Activated naive CD4-positive, alpha-beta T cell treated with anti-CD3 and anti-CD28 coated beads, Interleukin-2, amount 50 U/mL, for 72 hours (primary cell): ENCODE data around the gene DNAH1. TPM values are rescaled to one million over a fixed set of nuclear protein-coding genes. Genes with fewer than 3 reads are reported as not detected.
A peak's percentile ranks its signal among the peaks of the same experiment; 100 is the strongest.

Experiments used
- ATAC-seq, 2 donors: fragments of 150-1000 bp; cut with Tn5 transposase; 2 replicates each; pipeline ENCODE4 v1.10.0; 2021; ENCODE audit warnings: mild to moderate bottlenecking in 2 of 2, moderate library complexity in 2 of 2
- DNase-seq, 2 donors: peaks; one replicate each; pipeline ENCODE4 v3.0.0; 2021 to 2022; ENCODE audit warnings: low spot score in 2 of 2
- H3K27ac Mint-ChIP-seq, 2 donors: one replicate each; pipeline ENCODE4 v1.8.0; 2022; ENCODE audit warnings: mild to moderate bottlenecking in 2 of 2, mixed read lengths in 2 of 2
- H3K36me3 Mint-ChIP-seq, 2 donors: one replicate each; pipeline ENCODE4 v1.8.0; 2022; ENCODE audit warnings: mixed read lengths in 2 of 2
- H3K9me3 Mint-ChIP-seq, 2 donors: one replicate each; pipeline ENCODE4 v1.8.0; 2022; ENCODE audit warnings: mixed read lengths in 2 of 2
- total RNA-seq, 2 donors: library from RNA; stranded (reverse); gene quantifications; one replicate each; pipeline ENCODE4 v1.2.3, GENCODE V29; 2022

DNAH1 gene
- total RNA-seq, 2 donors from 2014 or later = 17.5 to 19.8 TPM

- no peak for ATAC-seq
- H3K36me3 Mint-ChIP-seq = no peaks in the 10 kb centered on the region
- no peaks in the 10 kb centered on the region for H3K9me3 Mint-ChIP-seq
- DNase-seq = no peak
- peak overlapping the region in 1 of 2 donors; percentile 62 for H3K27ac Mint-ChIP-seq
Observed at GRCh38 chr3:52381623-52382022, 65.5 kb downstream of the DNAH1 start.

GRCh38 chr3:52383446-52383845 lies 67.3 kb downstream of the DNAH1 start:
- no peak for ATAC-seq
- DNase-seq = no peak
- Mint-ChIP-seq H3K36me3 (no peaks in the 10 kb centered on the region), H3K27ac (no peak overlapping the region), H3K9me3 (no peaks in the 10 kb centered on the region)

DNA sequence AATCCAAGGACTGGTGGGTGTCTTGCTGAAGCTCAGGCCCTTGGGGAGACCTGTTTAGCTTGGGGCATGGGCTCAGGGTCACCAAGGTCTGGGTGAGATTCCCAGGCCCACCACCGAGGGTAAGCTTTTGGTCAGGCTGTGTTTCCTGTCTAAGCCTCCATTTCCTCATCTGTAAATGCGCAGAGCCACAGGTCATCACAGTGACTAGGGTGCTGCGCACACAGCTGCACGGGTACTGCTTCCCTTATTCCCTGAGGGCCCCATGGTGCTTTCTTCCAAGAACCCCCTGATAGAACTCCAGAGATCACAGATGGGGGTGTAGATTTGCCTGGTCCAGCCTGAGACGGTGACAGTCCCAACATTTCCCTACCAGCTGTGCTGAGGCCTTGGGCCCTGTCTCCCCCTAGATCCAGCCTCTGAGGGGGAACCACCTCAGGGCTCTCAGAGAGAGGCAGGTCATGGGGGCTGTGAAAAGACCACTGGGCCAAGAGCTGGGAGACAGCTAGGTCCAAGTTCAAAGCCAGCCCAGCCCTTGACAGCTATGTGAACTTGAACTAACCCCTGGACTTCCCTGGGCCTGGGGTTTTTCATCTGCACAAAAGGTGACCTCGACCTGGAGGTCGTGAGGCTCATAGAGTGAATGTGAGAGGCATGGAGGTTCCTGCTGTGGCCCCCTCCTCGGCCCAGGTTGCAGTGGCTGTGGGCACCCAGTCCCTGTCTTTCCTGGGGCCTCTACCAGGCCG lies 68.1 kb downstream of the DNAH1 start:
- no peak overlapping the region for H3K27ac Mint-ChIP-seq
- ATAC-seq (no peak), DNase-seq (no peak)
- no peaks in the 10 kb centered on the region for H3K9me3 Mint-ChIP-seq
- H3K36me3 Mint-ChIP-seq = no peaks in the 10 kb centered on the region

- DNase-seq (peak in 1 of 2 donors; percentile 42), ATAC-seq (peak; percentile 39 to 68)
- Mint-ChIP-seq H3K9me3 (no peaks in the 10 kb centered on the region), H3K27ac (no peak overlapping the region), H3K36me3 (no peaks in the 10 kb centered on the region)
Observed at GRCh38 chr3:52385157-52385556, 69.0 kb downstream of the DNAH1 start.

- DNase-seq (no peak), ATAC-seq (no peak)
- no peak overlapping the region for H3K27ac Mint-ChIP-seq
Observed at GRCh38 chr3:52387481-52387880, 71.4 kb downstream of the DNAH1 start.

GRCh38 chr3:52388348-52388821 lies 72.3 kb downstream of the DNAH1 start:
- H3K36me3 Mint-ChIP-seq = no peaks in the 10 kb centered on the region
- no peak overlapping the region for H3K27ac Mint-ChIP-seq
- no peak for ATAC-seq
- no peaks in the 10 kb centered on the region for H3K9me3 Mint-ChIP-seq
- DNase-seq = no peak

More at GRCh38 chr3:52387481-52387880, 71.4 kb downstream of the DNAH1 start:
- Mint-ChIP-seq H3K36me3 (no peaks in the 10 kb centered on the region), H3K9me3 (no peaks in the 10 kb centered on the region)

DNA sequence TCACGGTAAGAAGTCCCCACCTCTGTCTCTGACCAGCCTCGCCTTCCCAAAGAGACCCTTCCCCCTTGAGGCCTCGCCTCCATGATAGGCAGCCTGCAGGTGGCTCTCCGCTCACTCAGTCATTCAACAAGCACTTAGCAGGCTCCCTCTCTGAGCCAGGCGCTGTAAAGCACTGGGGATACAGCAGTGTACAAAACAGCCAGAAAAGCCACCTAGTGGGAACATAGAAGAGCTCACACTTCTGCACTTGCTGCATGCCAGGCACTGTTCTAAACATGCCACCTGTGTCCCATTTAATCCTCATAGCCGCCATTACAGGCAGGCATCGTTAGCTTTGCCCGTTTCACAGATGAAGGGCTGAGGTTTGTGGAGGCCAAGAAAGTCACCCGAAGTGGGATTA lies 72.8 kb downstream of the DNAH1 start:
- ATAC-seq = no peak
- Mint-ChIP-seq H3K27ac (no peak overlapping the region), H3K36me3 (no peaks in the 10 kb centered on the region), H3K9me3 (no peaks in the 10 kb centered on the region)
- DNase-seq = no peak

- no peak for DNase-seq
- no peak for ATAC-seq
- Mint-ChIP-seq H3K9me3 (no peaks in the 10 kb centered on the region), H3K36me3 (no peaks in the 10 kb centered on the region), H3K27ac (peak overlapping the region in 1 of 2 donors; percentile 11)
Observed at GRCh38 chr3:52391096-52391495, 75.0 kb downstream of the DNAH1 start.

DNA sequence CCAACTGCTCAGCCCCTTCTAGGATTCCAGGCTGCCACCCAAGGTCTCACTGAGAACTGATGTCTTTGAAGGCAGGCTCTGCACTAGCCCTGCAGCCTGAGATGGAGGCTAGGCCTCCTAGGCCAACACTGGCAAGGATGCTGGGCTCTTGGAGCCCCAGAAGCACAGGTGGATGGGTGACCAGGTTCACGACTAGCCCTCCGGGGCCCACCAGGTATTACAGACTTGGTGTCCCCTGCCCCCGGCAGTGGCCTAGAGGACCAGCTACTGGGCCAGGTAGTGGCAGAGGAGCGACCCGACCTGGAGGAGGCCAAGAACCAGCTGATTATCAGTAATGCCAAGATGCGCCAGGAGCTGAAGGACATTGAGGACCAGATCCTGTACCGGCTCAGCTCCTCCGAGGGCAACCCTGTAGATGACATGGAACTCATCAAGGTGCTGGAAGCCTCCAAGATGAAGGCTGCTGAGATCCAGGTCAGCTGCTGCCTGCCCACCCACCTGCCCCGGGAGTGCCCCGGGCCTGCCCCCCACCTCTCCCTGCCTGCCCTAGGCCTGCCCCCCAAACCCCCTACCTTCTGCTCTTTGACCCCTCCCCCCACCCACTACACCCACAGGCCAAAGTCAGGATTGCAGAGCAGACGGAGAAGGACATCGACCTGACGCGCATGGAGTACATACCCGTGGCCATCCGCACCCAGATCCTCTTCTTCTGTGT lies 76.3 kb downstream of the DNAH1 start:
- no peaks in the 10 kb centered on the region for H3K36me3 Mint-ChIP-seq
- H3K9me3 Mint-ChIP-seq = no peaks in the 10 kb centered on the region
- H3K27ac Mint-ChIP-seq = no peak overlapping the region
- DNase-seq (no peak), ATAC-seq (no peak)

GRCh38 chr3:52393131-52393807 lies 77.2 kb downstream of the DNAH1 start:
- ATAC-seq = no peak
- Mint-ChIP-seq H3K27ac (peak overlapping the region in 1 of 2 donors; percentile 23), H3K9me3 (no peaks in the 10 kb centered on the region), H3K36me3 (no peaks in the 10 kb centered on the region)
- no peak for DNase-seq

DNA sequence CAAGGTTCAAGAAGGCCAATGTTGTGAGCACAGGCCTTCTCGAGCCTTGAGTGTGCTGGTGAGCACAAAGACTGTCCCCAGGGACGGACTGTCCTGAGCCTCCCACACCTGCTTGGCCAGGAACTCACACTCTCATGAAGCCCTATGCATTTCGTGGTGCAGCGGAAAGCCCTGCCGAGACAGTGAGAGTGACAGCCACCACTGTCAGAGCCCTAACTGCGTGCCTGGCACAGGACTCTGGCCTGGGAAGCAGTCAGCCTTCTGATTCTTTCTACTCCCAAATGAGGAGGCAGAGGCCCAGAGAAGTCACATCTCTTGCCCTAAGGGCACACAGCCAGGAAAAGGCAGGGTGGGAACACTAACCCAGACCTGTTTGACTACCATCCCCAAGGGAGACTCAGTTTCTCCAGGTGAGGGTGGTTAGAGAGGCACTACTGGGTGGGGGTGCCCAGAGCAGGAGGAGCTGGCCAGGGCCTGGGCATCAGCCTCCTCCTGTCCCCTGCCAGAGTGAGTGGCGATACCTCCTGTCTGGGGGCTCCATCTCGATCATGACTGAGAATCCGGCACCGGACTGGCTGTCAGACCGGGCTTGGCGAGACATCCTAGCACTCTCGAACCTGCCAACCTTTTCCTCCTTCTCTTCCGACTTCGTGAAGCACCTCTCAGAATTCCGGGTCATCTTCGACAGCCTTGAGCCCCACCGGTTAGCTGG lies 78.0 kb downstream of the DNAH1 start:
- H3K27ac Mint-ChIP-seq = no peak overlapping the region
- ATAC-seq (no peak), DNase-seq (no peak)
- no peaks in the 10 kb centered on the region for H3K9me3 Mint-ChIP-seq
- H3K36me3 Mint-ChIP-seq = no peaks in the 10 kb centered on the region

GRCh38 chr3:52394751-52395502 lies 78.8 kb downstream of the DNAH1 start:
- ATAC-seq = no peak
- H3K27ac Mint-ChIP-seq = peak overlapping the region in 1 of 2 donors; percentile 28
- no peak for DNase-seq
- H3K9me3 Mint-ChIP-seq = no peaks in the 10 kb centered on the region
- H3K36me3 Mint-ChIP-seq = no peaks in the 10 kb centered on the region

DNA sequence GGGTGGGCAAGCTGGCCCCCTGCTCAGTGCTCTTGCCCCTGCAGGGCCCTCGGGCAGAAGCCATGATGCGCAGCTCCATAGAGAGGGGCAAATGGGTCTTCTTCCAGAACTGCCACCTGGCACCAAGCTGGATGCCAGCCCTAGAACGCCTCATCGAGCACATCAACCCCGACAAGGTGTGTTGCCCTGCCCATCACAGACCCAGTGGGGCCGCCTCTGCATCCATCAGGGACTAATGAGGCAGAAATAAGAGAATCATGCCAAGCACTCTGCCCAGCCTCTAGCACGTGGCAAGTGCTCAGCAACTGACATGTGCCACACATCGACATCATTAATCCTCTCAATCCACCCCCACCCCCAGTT lies 79.4 kb downstream of the DNAH1 start:
- Mint-ChIP-seq H3K9me3 (no peaks in the 10 kb centered on the region), H3K27ac (peak overlapping the region in 1 of 2 donors; percentile 28), H3K36me3 (no peaks in the 10 kb centered on the region)
- DNase-seq = no peak
- no peak for ATAC-seq

DNA sequence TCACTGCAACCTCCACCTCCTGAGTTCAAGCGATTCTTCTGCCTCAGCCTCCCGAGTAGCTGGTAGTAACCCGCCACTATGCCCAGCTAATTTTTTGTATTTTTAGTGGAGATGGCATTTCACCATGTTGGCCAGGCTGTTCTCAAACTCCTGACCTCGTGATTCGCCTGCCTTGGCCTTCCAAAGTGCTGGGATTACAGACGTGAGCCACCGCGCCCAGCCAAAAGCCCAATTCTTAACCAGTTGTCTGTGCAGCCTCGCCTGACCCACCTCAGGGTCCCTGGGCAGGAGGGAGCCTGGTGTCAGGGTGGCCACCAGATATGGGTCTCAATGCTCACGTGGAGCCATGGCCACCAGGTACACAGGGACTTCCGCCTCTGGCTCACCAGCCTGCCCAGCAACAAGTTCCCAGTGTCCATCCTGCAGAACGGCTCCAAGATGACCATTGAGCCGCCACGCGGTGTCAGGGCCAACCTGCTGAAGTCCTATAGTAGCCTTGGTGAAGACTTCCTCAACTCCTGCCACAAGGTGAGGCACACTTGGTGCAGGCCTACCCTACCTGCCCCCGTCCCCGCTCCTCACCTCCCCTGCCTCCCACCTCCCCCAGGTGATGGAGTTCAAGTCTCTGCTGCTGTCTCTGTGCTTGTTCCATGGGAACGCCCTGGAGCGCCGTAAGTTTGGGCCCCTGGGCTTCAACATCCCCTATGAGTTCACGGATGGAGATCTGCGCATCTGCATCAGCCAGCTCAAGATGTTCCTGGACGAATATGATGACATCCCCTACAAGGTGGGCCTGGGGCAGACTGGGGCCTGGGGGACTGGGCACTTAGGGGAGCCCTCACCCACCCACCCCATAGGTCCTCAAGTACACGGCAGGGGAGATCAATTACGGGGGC lies 80.1 kb downstream of the DNAH1 start:
- Mint-ChIP-seq H3K27ac (peak overlapping the region in 1 of 2 donors; percentile 48), H3K36me3 (no peaks in the 10 kb centered on the region), H3K9me3 (no peaks in the 10 kb centered on the region)
- DNase-seq (no peak), ATAC-seq (no peak)

GRCh38 chr3:52396907-52397591 lies 80.9 kb downstream of the DNAH1 start:
- Mint-ChIP-seq H3K36me3 (no peaks in the 10 kb centered on the region), H3K9me3 (no peaks in the 10 kb centered on the region), H3K27ac (no peak overlapping the region)
- ATAC-seq (no peak), DNase-seq (no peak)
